ENCODE results near the gene FGF12. TPM values are rescaled to one million over a fixed set of nuclear protein-coding genes. Genes with fewer than 3 reads are reported as not detected.
"Not testable (repeated sequence)": the region's sequence is repeated elsewhere in the genome, so short reads cannot be mapped to it uniquely, and the experiment has no call there.

Gene FGF12
- total RNA-seq (2014; rRNA removed; shearing (Covaris generic)) = 6.0 and 7.6 TPM in 2 replicates
- polyA plus RNA-seq (2016; fragmentation: Nextera tagmentation; extraction: Ambion mirVana) = 13.8 and 14.3 TPM in 2 replicates
- long read RNA-seq, transcript FGF12-207 (5 exons, 3,058 nt) = major isoform, 5 of 11 reads
- long read RNA-seq, partial matches to known transcripts = 0 of 11 reads
- long read RNA-seq, other reads (novel, unspliced or antisense) = 6 of 11 reads

DNA sequence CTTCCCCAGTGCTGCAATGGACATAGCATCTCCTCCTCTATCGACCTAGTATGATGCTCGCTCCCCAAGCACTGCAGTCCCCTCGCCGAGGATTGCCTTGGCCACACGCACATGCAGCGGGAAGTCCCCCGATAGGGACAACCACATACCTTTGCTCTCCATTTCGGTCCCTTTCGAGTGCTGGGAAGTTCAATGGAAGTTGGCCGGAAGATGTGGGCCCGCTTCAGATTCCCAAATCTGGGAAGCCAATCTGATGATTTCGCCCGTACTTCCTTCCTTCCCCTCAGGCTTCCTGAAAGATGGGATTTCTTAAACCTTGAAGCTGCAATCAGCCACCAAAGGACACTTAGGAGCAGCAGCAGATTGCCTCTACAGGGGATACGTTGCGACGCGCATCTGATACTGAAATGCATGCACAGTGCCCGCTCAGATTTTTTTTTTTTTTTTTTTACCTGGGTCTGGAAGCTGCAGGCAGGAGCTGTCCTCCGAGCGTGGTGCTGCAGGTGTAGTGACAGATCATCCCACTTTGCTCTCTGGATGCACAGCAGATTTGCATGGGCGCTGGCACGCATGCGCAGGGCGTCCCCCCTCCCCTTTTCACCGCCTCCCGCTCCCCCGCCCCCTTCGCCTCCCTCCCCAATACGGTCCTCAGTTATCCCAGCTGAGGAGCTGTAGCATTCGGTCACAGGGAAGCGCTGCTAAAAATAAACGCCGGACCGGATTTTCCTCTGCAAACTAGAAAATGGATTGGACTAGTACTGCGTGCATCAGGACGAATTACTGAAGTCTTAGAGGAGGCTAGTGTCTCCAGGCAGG lies at the start of gene FGF12:
TSS of gene FGF12 (minus strand) at position 510 of the 816 bp plus-strand sequence.
- H2AFZ ChIP-seq = peak within 1 kb of the TSS; percentile 96
- peak within 1 kb of the TSS; percentile 84 for H3K4me3 Mint-ChIP-seq

DNA sequence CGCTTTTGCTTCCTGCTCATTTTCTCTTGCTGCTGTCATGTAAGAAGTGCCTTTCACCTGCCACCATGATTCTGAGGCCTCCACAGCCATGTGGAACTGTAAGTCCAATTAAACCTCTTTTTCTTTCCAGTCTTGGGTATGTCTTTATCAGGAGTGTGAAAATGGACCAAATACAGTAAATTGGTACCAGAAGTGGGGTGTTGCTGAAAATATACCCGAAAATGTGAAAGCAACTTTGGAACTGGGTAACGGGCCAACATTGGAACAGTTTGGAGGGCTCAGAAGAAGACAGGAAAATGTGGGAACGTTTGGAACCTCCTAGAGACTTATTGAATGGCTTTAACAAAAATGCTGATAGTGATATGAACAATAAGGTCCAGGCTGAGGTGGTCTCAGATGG lies 47.0 kb upstream of the FGF12 start:
- not testable (repeated sequence) for H3K4me1 Mint-ChIP-seq; H3K79me2 ChIP-seq (replicated peaks; ENCODE audit: insufficient read depth); H3K27ac Mint-ChIP-seq

More for the DNA sequence above, at the start of gene FGF12:
- peak within 1 kb of the TSS; percentile 84 for H3K4me2 ChIP-seq
- no peaks in the 10 kb centered on the region for H3K36me3 ChIP-seq (ENCODE audit: insufficient read depth)
- no peaks in the 10 kb centered on the region for H3F3A ChIP-seq (replicated peaks; ENCODE audit: low read depth)
- H4K20me1 ChIP-seq (replicated peaks; ENCODE audit: insufficient read depth) = no peaks in the 10 kb centered on the region
- H3K4me3 ChIP-seq = peak within 1 kb of the TSS; percentile 74
- Mint-ChIP-seq H3K9me3 (no peaks in the 10 kb centered on the region), H3K4me1 (peaks cover 20% of the 10 kb centered on the region; the same call in 2 of the 3 replicates), H3K27me3 (ENCODE audit: insufficient read depth, low read depth, poor library complexity) (peaks cover 4% of the 10 kb centered on the region), H3K36me3 (ENCODE audit: low read depth) (no peaks in the 10 kb centered on the region), H3K27ac (no peak within 1 kb of the TSS)
- no peaks in the 10 kb centered on the region for H3K79me2 ChIP-seq (replicated peaks; ENCODE audit: insufficient read depth)
- H3K27ac ChIP-seq (ENCODE audit: low read depth) = no peak within 1 kb of the TSS
- no peak for TF ChIP-seq EZH2phosphoT487 (IDR thresholded peaks at IDR 0.05; ENCODE audit: unreplicated experiment)
- TF ChIP-seq POLR2AphosphoS5 (IDR thresholded peaks at IDR 0.05; ENCODE audit: low read depth) = no peak
- TF ChIP-seq CREB1 (CRISPR knock-in tag; IDR thresholded peaks at IDR 0.05; ENCODE audit: low read depth) = no peak
- TF ChIP-seq, protein P1, sequence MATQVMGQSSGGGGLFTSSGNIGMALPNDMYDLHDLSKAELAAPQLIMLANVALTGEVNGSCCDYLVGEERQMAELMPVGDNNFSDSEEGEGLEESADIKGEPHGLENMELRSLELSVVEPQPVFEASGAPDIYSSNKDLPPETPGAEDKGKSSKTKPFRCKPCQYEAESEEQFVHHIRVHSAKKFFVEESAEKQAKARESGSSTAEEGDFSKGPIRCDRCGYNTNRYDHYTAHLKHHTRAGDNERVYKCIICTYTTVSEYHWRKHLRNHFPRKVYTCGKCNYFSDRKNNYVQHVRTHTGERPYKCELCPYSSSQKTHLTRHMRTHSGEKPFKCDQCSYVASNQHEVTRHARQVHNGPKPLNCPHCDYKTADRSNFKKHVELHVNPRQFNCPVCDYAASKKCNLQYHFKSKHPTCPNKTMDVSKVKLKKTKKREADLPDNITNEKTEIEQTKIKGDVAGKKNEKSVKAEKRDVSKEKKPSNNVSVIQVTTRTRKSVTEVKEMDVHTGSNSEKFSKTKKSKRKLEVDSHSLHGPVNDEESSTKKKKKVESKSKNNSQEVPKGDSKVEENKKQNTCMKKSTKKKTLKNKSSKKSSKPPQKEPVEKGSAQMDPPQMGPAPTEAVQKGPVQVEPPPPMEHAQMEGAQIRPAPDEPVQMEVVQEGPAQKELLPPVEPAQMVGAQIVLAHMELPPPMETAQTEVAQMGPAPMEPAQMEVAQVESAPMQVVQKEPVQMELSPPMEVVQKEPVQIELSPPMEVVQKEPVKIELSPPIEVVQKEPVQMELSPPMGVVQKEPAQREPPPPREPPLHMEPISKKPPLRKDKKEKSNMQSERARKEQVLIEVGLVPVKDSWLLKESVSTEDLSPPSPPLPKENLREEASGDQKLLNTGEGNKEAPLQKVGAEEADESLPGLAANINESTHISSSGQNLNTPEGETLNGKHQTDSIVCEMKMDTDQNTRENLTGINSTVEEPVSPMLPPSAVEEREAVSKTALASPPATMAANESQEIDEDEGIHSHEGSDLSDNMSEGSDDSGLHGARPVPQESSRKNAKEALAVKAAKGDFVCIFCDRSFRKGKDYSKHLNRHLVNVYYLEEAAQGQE (IDR thresholded peaks at IDR 0.05; ENCODE audit: unreplicated experiment) = peak; percentile 76
- TF ChIP-seq, protein P2, sequence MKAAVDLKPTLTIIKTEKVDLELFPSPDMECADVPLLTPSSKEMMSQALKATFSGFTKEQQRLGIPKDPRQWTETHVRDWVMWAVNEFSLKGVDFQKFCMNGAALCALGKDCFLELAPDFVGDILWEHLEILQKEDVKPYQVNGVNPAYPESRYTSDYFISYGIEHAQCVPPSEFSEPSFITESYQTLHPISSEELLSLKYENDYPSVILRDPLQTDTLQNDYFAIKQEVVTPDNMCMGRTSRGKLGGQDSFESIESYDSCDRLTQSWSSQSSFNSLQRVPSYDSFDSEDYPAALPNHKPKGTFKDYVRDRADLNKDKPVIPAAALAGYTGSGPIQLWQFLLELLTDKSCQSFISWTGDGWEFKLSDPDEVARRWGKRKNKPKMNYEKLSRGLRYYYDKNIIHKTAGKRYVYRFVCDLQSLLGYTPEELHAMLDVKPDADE (IDR thresholded peaks at IDR 0.05) = no peak
- peaks cover 19% of the 10 kb centered on the region for H3K4me1 ChIP-seq (ENCODE audit: insufficient read depth)
- peak; percentile 95 for ATAC-seq
- no peaks in the 10 kb centered on the region for H3K27me3 ChIP-seq (ENCODE audit: insufficient read depth)
- peak; percentile 96 for DNase-seq (ENCODE audit: low spot score)
- no peaks in the 10 kb centered on the region for H3K9me2 ChIP-seq (ENCODE audit: insufficient read depth)

More for the DNA sequence above, 47.0 kb upstream of the FGF12 start:
- H3K4me3 ChIP-seq; H3K9me2 ChIP-seq (ENCODE audit: insufficient read depth); ATAC-seq; DNase-seq (ENCODE audit: low spot score); H4K20me1 ChIP-seq (replicated peaks; ENCODE audit: insufficient read depth); H3F3A ChIP-seq (replicated peaks; ENCODE audit: low read depth); H3K27ac ChIP-seq (ENCODE audit: low read depth); H3K27me3 Mint-ChIP-seq (ENCODE audit: insufficient read depth, low read depth, poor library complexity); H3K4me1 ChIP-seq (ENCODE audit: insufficient read depth); H3K4me3 Mint-ChIP-seq; H2AFZ ChIP-seq; H3K27me3 ChIP-seq (ENCODE audit: insufficient read depth); H3K4me2 ChIP-seq: not testable (repeated sequence)
- peaks cover 13% of the 10 kb centered on the region for H3K36me3 ChIP-seq (ENCODE audit: insufficient read depth)
- Mint-ChIP-seq H3K36me3 (ENCODE audit: low read depth) (peaks cover 24% of the 10 kb centered on the region), H3K9me3 (peaks cover 35% of the 10 kb centered on the region)
